A673 (cell line): ENCODE measurements around the gene PRPF38A. TPM values are rescaled to one million over a fixed set of nuclear protein-coding genes. Genes with fewer than 3 reads are reported as not detected.

Experiments used
- BruUV-seq: library from RNA; stranded (reverse); fragments of 400-500 nt; replicated peaks from 2 replicates; lab custom pipeline; 2021; lab: Mats Ljungman, UMichigan
- CTCF ChIA-PET: fragments of 300-600 bp; sonication (Branson Sonifier 250); formaldehyde crosslinking; loops from one replicate; lab custom pipeline; 2022; ENCODE audit warnings: antibody characterized with exemption; lab: Charles Lee
- POLR2A ChIA-PET: fragments of 300-600 bp; sonication (Branson Sonifier 250); formaldehyde crosslinking; loops from one replicate; lab custom pipeline; 2022; ENCODE audit warnings: antibody characterized with exemption; ENCODE audit not compliant: low non-redundant PET; lab: Charles Lee
- DNase-seq: peaks from one replicate; pipeline ENCODE4 v3.0.0-alpha.2; 2015; ENCODE audit warnings: low spot score
- H3K27ac ChIP-seq: fragments of 200-600 bp; sonication (generic); 2 replicates; pipeline ENCODE4 v1.5.1; 2016; ENCODE audit warnings: mixed run types, low read depth, mild to moderate bottlenecking, mixed read lengths, antibody characterized with exemption, low read length; ENCODE audit not compliant: poor library complexity, severe bottlenecking
- H3K27me3 ChIP-seq: fragments of 200-600 bp; sonication (generic); replicated peaks from 2 replicates; pipeline ENCODE4 v1.6.1; 2017; ENCODE audit warnings: mixed run types, low read depth, mild to moderate bottlenecking, mixed read lengths, antibody characterized with exemption, low read length; ENCODE audit not compliant: insufficient read depth, poor library complexity
- H3K36me3 ChIP-seq: fragments of 200-600 bp; sonication (generic); 2 replicates; pipeline ENCODE4 v1.6.1; 2016; ENCODE audit warnings: mixed run types, mild to moderate bottlenecking, mixed read lengths, antibody characterized with exemption, low read length; ENCODE audit not compliant: insufficient read depth, poor library complexity, severe bottlenecking
- H3K4me1 ChIP-seq: fragments of 200-600 bp; sonication (generic); 2 replicates; pipeline ENCODE4 v1.6.1; 2017; ENCODE audit warnings: mixed run types, mild to moderate bottlenecking, mixed read lengths, antibody characterized with exemption, low read length; ENCODE audit not compliant: insufficient read depth, poor library complexity, severe bottlenecking
- H3K4me3 ChIP-seq: fragments of 200-600 bp; sonication (generic); 2 replicates; pipeline ENCODE4 v1.5.1; 2016; ENCODE audit warnings: low read depth, mixed run types, mild to moderate bottlenecking, mixed read lengths, low read length; ENCODE audit not compliant: poor library complexity, severe bottlenecking
- H3K9me3 ChIP-seq: fragments of 200-600 bp; sonication (generic); 2 replicates; pipeline ENCODE4 v1.6.1; 2016; ENCODE audit warnings: mixed run types, low read depth, mild to moderate bottlenecking, mixed read lengths, antibody characterized with exemption, low read length; ENCODE audit not compliant: poor library complexity, severe bottlenecking
- EZH2 ChIP-seq: fragments of 200-600 bp; sonication (generic); IDR thresholded peaks from 2 replicates; pipeline ENCODE4 v1.6.1; 2017; ENCODE audit warnings: borderline replicate concordance, low read depth, mild to moderate bottlenecking, mixed read lengths, antibody characterized with exemption, low read length; ENCODE audit not compliant: poor library complexity, severe bottlenecking
- intact Hi-C: fragments of 100-400 bp; cut with micrococcal nuclease; formaldehyde crosslinking; loops from one replicate; pipeline ENCODE4 v1.10.0; 2022; ENCODE audit not compliant: unreplicated experiment
- total RNA-seq: library from RNA; stranded (reverse); gene quantifications from 2 replicates; pipeline ENCODE4 v1.2.3, GENCODE V29; 2021
- TF ChIP-seq, protein P1 (sequence below): fragments of 300-800, 200-600 bp; sonication (generic); conservative IDR thresholded peaks from 2 replicates; pipeline ENCODE4 v1.5.1; 2017; ENCODE audit warnings: low read depth, mild to moderate bottlenecking, antibody characterized with exemption, low read length, moderate library complexity, mixed read lengths

PRPF38A gene
- total RNA-seq, 1 experiment from 2014 or later: 95.7 TPM

GRCh38 chr1:52454127-52454526, 49.7 kb downstream of the PRPF38A start:
- H3K36me3 ChIP-seq: peaks cover 5% of the 10 kb centered on the region
- intact Hi-C loops: no loop called here
- H3K9me3 ChIP-seq: no peaks in the 10 kb centered on the region
- POLR2A ChIA-PET: no interaction called here
- no peak for TF ChIP-seq EZH2
- TF ChIP-seq, protein P1, sequence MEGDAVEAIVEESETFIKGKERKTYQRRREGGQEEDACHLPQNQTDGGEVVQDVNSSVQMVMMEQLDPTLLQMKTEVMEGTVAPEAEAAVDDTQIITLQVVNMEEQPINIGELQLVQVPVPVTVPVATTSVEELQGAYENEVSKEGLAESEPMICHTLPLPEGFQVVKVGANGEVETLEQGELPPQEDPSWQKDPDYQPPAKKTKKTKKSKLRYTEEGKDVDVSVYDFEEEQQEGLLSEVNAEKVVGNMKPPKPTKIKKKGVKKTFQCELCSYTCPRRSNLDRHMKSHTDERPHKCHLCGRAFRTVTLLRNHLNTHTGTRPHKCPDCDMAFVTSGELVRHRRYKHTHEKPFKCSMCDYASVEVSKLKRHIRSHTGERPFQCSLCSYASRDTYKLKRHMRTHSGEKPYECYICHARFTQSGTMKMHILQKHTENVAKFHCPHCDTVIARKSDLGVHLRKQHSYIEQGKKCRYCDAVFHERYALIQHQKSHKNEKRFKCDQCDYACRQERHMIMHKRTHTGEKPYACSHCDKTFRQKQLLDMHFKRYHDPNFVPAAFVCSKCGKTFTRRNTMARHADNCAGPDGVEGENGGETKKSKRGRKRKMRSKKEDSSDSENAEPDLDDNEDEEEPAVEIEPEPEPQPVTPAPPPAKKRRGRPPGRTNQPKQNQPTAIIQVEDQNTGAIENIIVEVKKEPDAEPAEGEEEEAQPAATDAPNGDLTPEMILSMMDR: no peak
- CTCF ChIA-PET: no interaction called here
- H3K4me1 ChIP-seq: peaks cover 4% of the 10 kb centered on the region
- no peak overlapping the region for H3K27ac ChIP-seq
- no peak for DNase-seq
- H3K4me3 ChIP-seq: no peak overlapping the region
- no TSS peak for BruUV-seq
- H3K27me3 ChIP-seq: no peaks in the 10 kb centered on the region

DNA sequence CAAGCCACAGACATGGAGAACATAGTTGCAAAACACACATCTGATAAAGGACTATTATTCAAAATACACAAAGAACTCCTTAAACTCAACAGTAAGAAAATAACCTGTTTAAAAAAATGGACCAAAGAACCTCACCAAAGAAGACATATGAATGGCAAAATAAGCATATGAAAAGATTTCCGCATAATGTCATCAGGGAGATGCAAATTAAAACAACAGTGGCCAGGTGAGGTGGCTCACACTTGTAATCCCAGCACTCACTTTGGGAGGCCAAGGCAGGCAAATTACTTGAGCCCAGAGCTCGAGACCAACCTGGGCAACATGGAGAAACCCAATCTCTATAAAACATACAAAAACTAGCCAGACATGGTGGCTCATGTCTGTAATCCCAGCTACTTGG, 50.4 kb downstream of the PRPF38A start:
- POLR2A ChIA-PET: no interaction called here

DNA sequence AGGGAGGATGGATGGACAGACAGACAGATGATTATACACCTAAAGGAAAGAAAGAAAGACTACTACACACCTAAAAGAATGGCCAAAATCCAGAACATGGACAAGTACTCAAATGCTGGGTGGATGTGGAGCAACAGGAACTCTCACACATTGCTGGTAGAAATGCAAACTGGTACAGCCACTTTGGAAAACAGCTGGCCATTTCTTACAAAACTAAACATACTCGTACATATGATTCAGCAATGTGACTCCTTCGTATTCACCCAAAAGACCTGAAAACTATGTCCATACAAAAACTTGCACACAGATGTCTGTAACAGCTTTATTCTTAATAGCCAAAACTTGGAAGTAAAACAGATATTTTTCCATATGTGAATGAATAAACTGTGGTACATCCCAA, 51.3 kb downstream of the PRPF38A start:
- ChIA-PET POLR2A (no interaction called here), CTCF (no interaction called here)
- intact Hi-C loops: no loop called here
- Histone ChIP-seq H3K27me3 (no peaks in the 10 kb centered on the region), H3K4me1 (peaks cover 4% of the 10 kb centered on the region), H3K9me3 (no peaks in the 10 kb centered on the region), H3K36me3 (peaks cover 5% of the 10 kb centered on the region), H3K27ac (no peak overlapping the region), H3K4me3 (no peak overlapping the region)
- no peak for DNase-seq
- no peak for TF ChIP-seq EZH2
- TF ChIP-seq, protein P1: no peak
- BruUV-seq: no TSS peak

More for the DNA sequence above, 50.4 kb downstream of the PRPF38A start:
- intact Hi-C loops: no loop called here
- Histone ChIP-seq H3K27ac (no peak overlapping the region), H3K27me3 (no peaks in the 10 kb centered on the region), H3K36me3 (peaks cover 5% of the 10 kb centered on the region), H3K4me3 (no peak overlapping the region), H3K4me1 (peaks cover 4% of the 10 kb centered on the region), H3K9me3 (no peaks in the 10 kb centered on the region)
- CTCF ChIA-PET: no interaction called here
- TF ChIP-seq, protein P1: no peak
- no peak for TF ChIP-seq EZH2
- DNase-seq: no peak
- no TSS peak for BruUV-seq
